T-helper 17 cell (primary cell): ENCODE data around the gene TERB2. TPM values are rescaled to one million over a fixed set of nuclear protein-coding genes. Genes with fewer than 3 reads are reported as not detected.
"Not testable (repeated sequence)": the region's sequence is repeated elsewhere in the genome, so short reads cannot be mapped to it uniquely, and the experiment has no call there.

Source experiments
- ATAC-seq: fragments of 150-1000 bp; cut with Tn5 transposase; 2 replicates; pipeline ENCODE4 v1.10.0; 2021; ENCODE audit warnings: mild to moderate bottlenecking, moderate library complexity
- DNase-seq, 3 donors: peaks; one replicate each; pipeline versions ENCODE4 v3.0.0 to v3.0.0-alpha.2; 2020 to 2021
- H3K9me3 ChIP-seq: one replicate; pipeline ENCODE4 v1.7.0; 2013; ENCODE audit warnings: low read length, mild to moderate bottlenecking; ENCODE audit not compliant: control insufficient read depth, poor library complexity, severe bottlenecking
- H3K27ac Mint-ChIP-seq: one replicate; pipeline ENCODE4 v1.8.0; 2022; ENCODE audit warnings: mild to moderate bottlenecking, moderate library complexity, mixed read lengths
- H3K27me3 Mint-ChIP-seq: one replicate; pipeline ENCODE4 v1.8.0; 2022; ENCODE audit warnings: mixed read lengths
- H3K36me3 Mint-ChIP-seq: one replicate; pipeline ENCODE4 v1.8.0; 2022; ENCODE audit warnings: low read depth, mixed read lengths
- H3K4me1 Mint-ChIP-seq: one replicate; pipeline ENCODE4 v1.8.0; 2022; ENCODE audit warnings: mild to moderate bottlenecking, mixed read lengths
- H3K4me3 Mint-ChIP-seq: one replicate; pipeline ENCODE4 v1.8.0; 2022; ENCODE audit warnings: mild to moderate bottlenecking, moderate library complexity, mixed read lengths
- total RNA-seq, 4 donors: library from RNA in 2 of 4; stranded (reverse) in 2 of 4; gene quantifications; one replicate each; pipeline ENCODE4 v1.2.3 and lab custom pipeline; 2022 to 2026

Gene TERB2, protein sequence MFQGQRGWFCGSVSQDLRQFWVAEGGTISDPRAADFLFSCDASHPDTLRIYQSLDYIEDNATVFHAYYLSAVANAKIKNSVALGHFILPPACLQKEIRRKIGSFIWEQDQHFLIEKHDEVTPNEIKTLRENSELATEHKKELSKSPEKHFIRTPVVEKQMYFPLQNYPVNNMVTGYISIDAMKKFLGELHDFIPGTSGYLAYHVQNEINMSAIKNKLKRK
- total RNA-seq (not detected), total RNA-seq (lab: John Stamatoyannopoulos, UW) (0 reads per million in 2 donors)

DNA sequence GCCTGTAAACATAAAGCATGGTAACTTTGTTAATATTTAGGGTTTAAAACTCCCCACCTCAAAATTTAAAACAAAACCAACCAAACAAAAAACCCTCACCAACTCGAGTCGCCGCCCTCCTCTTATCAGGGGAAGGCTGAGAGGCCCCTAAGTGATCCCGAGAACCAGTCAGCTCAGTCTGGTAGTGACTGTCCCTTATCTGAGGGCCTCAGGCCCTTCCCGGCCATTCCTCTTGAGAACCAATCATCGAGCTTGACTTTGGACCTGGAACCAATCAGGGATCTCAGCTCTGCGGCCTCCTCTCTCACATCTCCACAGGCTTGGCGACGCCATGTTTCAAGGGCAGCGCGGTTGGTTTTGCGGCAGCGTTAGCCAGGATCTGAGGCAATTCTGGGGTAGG is at the start of gene TERB2:
TERB2 (plus strand) TSS at position 300 of the 400 bp plus-strand sequence; CDS start at position 332, 32 bp downstream.
- no peak within 1 kb of the TSS for H3K27ac Mint-ChIP-seq
- H3K4me1 Mint-ChIP-seq, result no peaks in the 10 kb centered on the region
- DNase-seq (no peak), ATAC-seq (no peak)
- H3K27me3 Mint-ChIP-seq, result peaks cover 16% of the 10 kb centered on the region
- no peaks in the 10 kb centered on the region for H3K9me3 ChIP-seq
- no peak within 1 kb of the TSS for H3K4me3 Mint-ChIP-seq
- H3K36me3 Mint-ChIP-seq, result no peaks in the 10 kb centered on the region

DNA sequence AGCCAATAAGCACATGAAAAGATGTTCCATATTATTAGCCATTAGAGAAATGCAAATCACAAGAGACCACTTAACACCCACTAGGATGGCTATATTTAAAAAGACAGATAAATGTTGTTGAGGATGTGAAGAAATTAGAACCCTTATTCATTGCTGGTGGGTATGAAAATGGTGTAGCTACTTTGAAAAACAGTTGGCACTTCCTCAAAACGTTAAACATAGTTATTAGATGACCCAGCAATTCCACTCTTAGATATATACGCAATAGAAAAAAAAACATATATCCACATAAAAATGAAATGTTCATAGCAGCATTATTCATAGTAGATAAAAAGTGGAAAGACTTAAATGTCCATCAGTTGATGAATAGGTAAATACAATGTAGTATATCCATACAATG is 47.1 kb upstream of the TERB2 start:
- no peak overlapping the region for H3K27ac Mint-ChIP-seq
- no peak for DNase-seq
- H3K9me3 ChIP-seq, result no peaks in the 10 kb centered on the region
- H3K4me1 Mint-ChIP-seq, result peaks cover 6% of the 10 kb centered on the region
- H3K36me3 Mint-ChIP-seq, result no peaks in the 10 kb centered on the region
- no peak overlapping the region for H3K4me3 Mint-ChIP-seq
- no peaks in the 10 kb centered on the region for H3K27me3 Mint-ChIP-seq
- no peak for ATAC-seq

DNA sequence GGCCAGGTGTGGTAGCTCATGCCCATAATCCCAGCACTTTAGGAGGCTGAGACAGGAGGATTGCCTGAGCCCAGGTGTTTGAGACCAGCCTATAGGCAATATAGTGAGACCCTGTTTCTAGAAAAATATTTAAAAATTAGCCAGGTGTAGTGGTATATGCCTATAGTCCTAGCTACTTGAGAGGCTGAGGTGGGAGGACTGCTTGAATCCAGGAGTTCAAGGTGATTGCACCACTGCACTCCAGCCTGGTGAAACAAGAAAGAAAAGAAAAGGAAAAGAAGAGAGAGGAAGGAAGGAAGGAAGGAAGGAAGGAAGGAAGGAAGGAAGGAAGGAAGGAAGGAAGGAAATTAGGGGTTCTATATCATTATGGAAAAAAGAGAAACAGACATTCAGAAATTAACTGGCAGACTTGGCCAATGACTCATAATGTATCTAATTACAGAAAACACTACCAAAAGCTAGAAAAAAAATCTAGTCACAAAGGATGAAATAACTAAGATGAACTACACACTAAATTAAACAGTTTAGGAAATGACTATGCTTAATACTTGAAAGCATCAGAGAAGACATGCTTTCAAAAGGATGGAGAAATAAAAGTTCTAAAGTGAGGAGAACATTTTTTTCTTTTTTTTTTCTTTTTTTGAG is 45.4 kb upstream of the TERB2 start:
- Mint-ChIP-seq H3K4me1 (no peaks in the 10 kb centered on the region), H3K4me3 (no peak overlapping the region), H3K36me3 (no peaks in the 10 kb centered on the region), H3K27me3 (no peaks in the 10 kb centered on the region), H3K27ac (no peak overlapping the region)
- no peaks in the 10 kb centered on the region for H3K9me3 ChIP-seq
- ATAC-seq (no peak), DNase-seq (no peak)

- not testable (repeated sequence) for ATAC-seq, H3K4me3 Mint-ChIP-seq, H3K9me3 ChIP-seq, H3K4me1 Mint-ChIP-seq, H3K27me3 Mint-ChIP-seq, H3K36me3 Mint-ChIP-seq, DNase-seq, H3K27ac Mint-ChIP-seq
These were observed 44.3 kb upstream of the TERB2 start for GRCh38 chr15:44912186-44912585.

DNA sequence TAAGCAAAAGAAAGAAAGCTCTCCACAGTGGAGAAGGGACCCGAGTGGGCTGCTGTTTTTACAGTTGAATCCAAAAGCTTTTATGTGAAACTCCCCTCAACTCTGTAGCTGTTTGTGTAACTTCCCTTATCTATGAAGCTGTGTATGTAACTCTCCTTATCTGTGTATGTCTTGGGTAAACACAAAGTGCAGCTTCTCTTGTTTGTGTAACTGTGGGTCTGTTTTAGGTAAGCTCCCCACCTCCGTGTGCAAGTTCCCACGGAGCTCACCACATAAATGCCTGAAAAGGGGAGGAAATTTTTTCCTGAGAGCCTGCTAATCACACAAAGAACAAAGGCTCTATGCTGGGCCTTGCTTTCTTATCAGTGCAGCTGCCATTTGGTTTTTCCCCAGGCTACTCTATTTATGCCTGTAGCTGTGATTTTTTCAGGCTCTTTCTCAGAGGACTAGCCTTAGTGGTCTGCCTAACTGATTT is 43.5 kb upstream of the TERB2 start:
- H3K4me3 Mint-ChIP-seq, ATAC-seq, H3K9me3 ChIP-seq, H3K4me1 Mint-ChIP-seq, H3K27ac Mint-ChIP-seq, H3K36me3 Mint-ChIP-seq, H3K27me3 Mint-ChIP-seq, DNase-seq: not testable (repeated sequence)

GRCh38 chr15:44918136-44918535 is 38.4 kb upstream of the TERB2 start:
- Mint-ChIP-seq H3K27ac (no peak overlapping the region), H3K4me3 (no peak overlapping the region), H3K4me1 (no peaks in the 10 kb centered on the region), H3K27me3 (no peaks in the 10 kb centered on the region), H3K36me3 (no peaks in the 10 kb centered on the region)
- no peak for DNase-seq
- no peak for ATAC-seq
- H3K9me3 ChIP-seq, result no peaks in the 10 kb centered on the region

DNA sequence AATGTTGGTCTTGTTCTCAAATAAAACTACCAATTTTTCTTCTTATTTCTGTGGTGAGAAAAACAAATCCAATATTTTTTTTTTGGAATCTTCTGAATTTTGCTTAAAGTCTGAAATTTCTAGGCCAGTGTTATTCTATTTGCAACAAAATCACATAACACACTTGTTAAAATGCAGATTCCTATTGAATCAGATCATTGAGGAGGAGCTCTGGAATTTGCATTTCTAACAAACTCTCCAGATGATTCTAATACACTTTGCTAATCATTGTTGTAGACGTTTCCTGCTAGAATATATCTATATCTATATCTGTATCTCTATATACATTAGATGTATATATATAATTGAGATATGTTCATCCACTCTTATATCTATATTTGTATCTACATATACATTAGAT is 27.8 kb upstream of the TERB2 start:
- H3K4me1 Mint-ChIP-seq, ATAC-seq, H3K27ac Mint-ChIP-seq, H3K36me3 Mint-ChIP-seq, H3K4me3 Mint-ChIP-seq, DNase-seq, H3K9me3 ChIP-seq: not testable (repeated sequence)
- H3K27me3 Mint-ChIP-seq, result peaks cover 42% of the 10 kb centered on the region

- not testable (repeated sequence) for H3K36me3 Mint-ChIP-seq, H3K9me3 ChIP-seq, DNase-seq, ATAC-seq, H3K4me3 Mint-ChIP-seq, H3K27ac Mint-ChIP-seq, H3K4me1 Mint-ChIP-seq
- peaks cover 42% of the 10 kb centered on the region for H3K27me3 Mint-ChIP-seq
These were observed 26.2 kb upstream of the TERB2 start for GRCh38 chr15:44930283-44930682.

DNA sequence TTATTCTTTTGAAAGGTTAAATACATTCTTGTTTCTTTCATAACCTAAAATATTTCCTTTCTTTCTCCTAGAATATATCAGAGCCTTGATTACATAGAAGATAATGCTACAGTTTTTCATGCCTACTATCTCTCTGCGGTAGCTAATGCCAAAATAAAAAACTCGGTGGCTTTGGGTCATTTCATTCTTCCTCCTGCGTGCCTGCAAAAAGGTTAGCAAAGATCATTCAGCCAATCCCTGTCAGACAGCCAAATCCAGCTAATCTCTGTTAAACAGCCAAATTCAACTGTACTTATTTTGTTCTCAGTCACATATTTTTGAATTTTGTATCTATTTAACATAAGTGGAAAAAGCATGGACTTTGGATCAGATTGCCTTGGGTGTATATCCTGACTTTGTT is 1.8 kb downstream of the TERB2 start:
- not testable (repeated sequence) for ATAC-seq, H3K9me3 ChIP-seq, H3K36me3 Mint-ChIP-seq, H3K4me1 Mint-ChIP-seq, DNase-seq, H3K4me3 Mint-ChIP-seq
- H3K27me3 Mint-ChIP-seq, result peaks cover 28% of the 10 kb centered on the region
- peak overlapping the region; percentile 11 for H3K27ac Mint-ChIP-seq

- H3K4me1 Mint-ChIP-seq, result no peaks in the 10 kb centered on the region
- H3K27ac Mint-ChIP-seq, result no peak overlapping the region
- H3K4me3 Mint-ChIP-seq, result no peak overlapping the region
- no peak for DNase-seq
- no peaks in the 10 kb centered on the region for H3K27me3 Mint-ChIP-seq
- no peaks in the 10 kb centered on the region for H3K36me3 Mint-ChIP-seq
- no peaks in the 10 kb centered on the region for H3K9me3 ChIP-seq
- ATAC-seq, result no peak
These were observed 12.0 kb downstream of the TERB2 start for GRCh38 chr15:44968475-44968874.

DNA sequence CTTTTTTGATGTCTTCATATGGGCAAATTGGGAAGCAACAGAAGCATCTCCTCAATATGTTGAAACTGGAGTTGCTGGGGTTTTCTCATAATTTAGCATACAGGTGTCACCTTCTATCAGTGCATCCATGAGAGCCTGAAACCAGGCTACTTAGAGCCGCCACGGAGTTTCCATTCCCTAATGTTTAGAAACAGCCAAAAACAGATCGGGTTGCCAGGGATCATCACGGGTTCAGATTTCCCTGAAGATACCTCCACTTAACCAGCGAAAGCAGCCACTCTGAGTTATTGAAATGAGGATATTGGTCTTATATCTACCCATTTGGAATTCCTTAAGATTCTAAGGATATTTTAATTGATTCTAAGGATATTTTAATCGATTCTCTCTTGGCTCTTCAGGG is 14.5 kb downstream of the TERB2 start:
- Mint-ChIP-seq H3K4me3 (no peak overlapping the region), H3K36me3 (no peaks in the 10 kb centered on the region), H3K27ac (peak overlapping the region; percentile 47), H3K4me1 (no peaks in the 10 kb centered on the region), H3K27me3 (no peaks in the 10 kb centered on the region)
- ATAC-seq (no peak), DNase-seq (no peak)
- no peaks in the 10 kb centered on the region for H3K9me3 ChIP-seq

DNA sequence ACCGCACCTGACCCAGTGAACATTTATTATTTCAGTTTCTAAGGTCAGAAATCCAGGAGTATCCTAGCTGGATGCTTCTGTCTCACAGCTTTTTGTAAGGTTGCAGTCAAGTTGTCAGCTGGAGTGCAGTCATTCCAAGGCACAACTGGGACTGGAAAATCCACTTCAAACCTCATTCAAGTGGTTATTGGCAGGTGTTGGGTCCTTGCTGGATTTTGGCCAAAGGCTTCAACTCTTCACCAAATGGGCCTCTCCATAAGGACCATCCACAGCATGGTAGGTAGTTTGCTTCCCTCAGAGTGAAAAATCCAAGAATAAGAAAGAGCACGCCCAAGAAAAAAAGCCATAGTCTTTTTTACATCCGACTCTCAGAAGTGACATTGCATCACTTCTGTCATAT is 19.7 kb downstream of the TERB2 start:
- ATAC-seq, DNase-seq, H3K9me3 ChIP-seq, H3K27me3 Mint-ChIP-seq, H3K4me3 Mint-ChIP-seq, H3K27ac Mint-ChIP-seq, H3K4me1 Mint-ChIP-seq, H3K36me3 Mint-ChIP-seq: not testable (repeated sequence)

DNA sequence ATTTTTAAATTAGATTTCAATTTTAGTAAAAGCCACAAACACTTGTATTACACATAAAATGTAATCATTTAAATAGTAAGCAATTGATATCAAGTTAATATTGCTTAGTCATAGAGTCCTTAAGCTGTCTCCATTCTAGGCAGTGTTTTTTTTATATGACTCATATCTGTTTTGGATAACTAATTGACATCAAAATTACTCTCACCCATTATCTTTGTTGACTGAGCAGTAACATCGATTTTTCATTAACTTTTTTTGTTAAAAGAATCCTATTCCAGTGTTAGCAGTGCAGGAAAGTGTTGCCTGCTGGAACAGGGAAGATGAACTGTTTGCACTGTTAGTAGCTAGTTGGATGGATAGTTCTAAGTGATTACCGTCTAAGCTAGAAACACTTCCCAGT is 21.3 kb downstream of the TERB2 start:
- not testable (repeated sequence) for H3K4me3 Mint-ChIP-seq, DNase-seq, H3K9me3 ChIP-seq, ATAC-seq, H3K36me3 Mint-ChIP-seq, H3K27ac Mint-ChIP-seq, H3K4me1 Mint-ChIP-seq
- peaks cover 11% of the 10 kb centered on the region for H3K27me3 Mint-ChIP-seq
